H1 (cell line): ENCODE measurements around the gene GNL3L. TPM values are rescaled to one million over a fixed set of nuclear protein-coding genes. Genes with fewer than 3 reads are reported as not detected.
A peak's percentile ranks its signal among the peaks of the same experiment; 100 is the strongest.

Experiments
- CTCF ChIA-PET: fragments of 300-600 bp; sonication (Branson Sonifier 250); formaldehyde crosslinking; loops from one replicate; lab custom pipeline; 2021; ENCODE audit not compliant: partially characterized antibody; lab: Charles Lee
- POLR2A ChIA-PET: fragments of 300-600 bp; sonication (Branson Sonifier 250); formaldehyde crosslinking; loops from one replicate; lab custom pipeline; 2021; ENCODE audit warnings: inconsistent platforms; ENCODE audit not compliant: partially characterized antibody; lab: Charles Lee
- DNase-seq, 2 experiments: peaks; one replicate each; pipeline versions ENCODE4 v3.0.0 to v3.0.0-alpha.2; 2010 to 2022; ENCODE audit warnings: low spot score in 2 of 2, low read depth in 1 of 2, mixed read lengths in 1 of 2
- FAIRE-seq: peaks from 2 replicates; lab custom pipeline; 2011; peaks lifted over from hg19 to GRCh38; lab: Jason Lieb, UNC
- H2AFZ ChIP-seq: 2 replicates; pipeline ENCODE4 v1.8.1; 2012; ENCODE audit warnings: low read length, inconsistent platforms
- H2AK5ac ChIP-seq: 2 replicates; pipeline ENCODE4 v1.6.1; 2013; ENCODE audit warnings: low read depth, low read length
- H2BK120ac ChIP-seq: replicated peaks from 2 replicates; pipeline ENCODE3; 2013; ENCODE audit warnings: low read depth, low read length, inconsistent platforms
- H2BK12ac ChIP-seq: 2 replicates; pipeline ENCODE4 v1.6.1; 2013; ENCODE audit warnings: low read depth, low read length
- H2BK15ac ChIP-seq: 2 replicates; pipeline ENCODE4 v1.6.1; 2013; ENCODE audit warnings: low read length
- H2BK20ac ChIP-seq: 2 replicates; pipeline ENCODE4 v1.6.1; 2013; ENCODE audit warnings: low read length
- H2BK5ac ChIP-seq: 2 replicates; pipeline ENCODE4 v1.6.1; 2013; ENCODE audit warnings: low read depth, low read length
- H3K14ac ChIP-seq: 2 replicates; pipeline ENCODE4 v1.6.1; 2013; ENCODE audit warnings: inconsistent platforms; ENCODE audit not compliant: insufficient read length
- H3K18ac ChIP-seq: 2 replicates; pipeline ENCODE4 v1.6.1; 2013; ENCODE audit warnings: low read length; ENCODE audit errors: extremely low read depth
- H3K23ac ChIP-seq: 2 replicates; pipeline ENCODE4 v1.6.1; 2013; ENCODE audit warnings: inconsistent platforms; ENCODE audit not compliant: insufficient read length
- H3K23me2 ChIP-seq: 2 replicates; pipeline ENCODE4 v1.6.1; 2013; ENCODE audit warnings: low read depth, low read length
- H3K27ac ChIP-seq: 2 replicates; pipeline ENCODE4 v1.6.1; 2011; ENCODE audit warnings: low read depth, low read length, inconsistent platforms
- H3K27me3 ChIP-seq, 4 experiments: replicated peaks in 1 of 4; 1 replicate in 1 of 4; 2 replicates in 3 of 4; pipeline versions ENCODE4 v1.6.1 to v1.8.1; 2011 to 2013; ENCODE audit warnings: low read length in 3 of 4, mild to moderate bottlenecking in 3 of 4, inconsistent platforms in 2 of 4, mixed read lengths in 2 of 4, moderate library complexity in 1 of 4; ENCODE audit not compliant: control insufficient read depth in 3 of 4, insufficient read depth in 3 of 4; ENCODE audit errors: extremely low read depth in 1 of 4
- H3K36me3 ChIP-seq, 4 experiments: 2 replicates each; pipeline versions ENCODE4 v1.6.1 to v1.8.1; 2011 to 2013; ENCODE audit warnings: mild to moderate bottlenecking in 4 of 4, low read length in 3 of 4, moderate library complexity in 2 of 4, control low read depth in 1 of 4, inconsistent platforms in 1 of 4; ENCODE audit not compliant: insufficient read depth in 4 of 4, control insufficient read depth in 2 of 4
- H3K4ac ChIP-seq: replicated peaks from 2 replicates; pipeline ENCODE3; 2013; ENCODE audit warnings: low read length, low read depth, mixed read lengths, inconsistent platforms; ENCODE audit not compliant: insufficient read length
- H3K4me1 ChIP-seq, 4 experiments: replicated peaks in 1 of 4; 1 replicate in 1 of 4; 2 replicates in 3 of 4; pipeline versions ENCODE4 v1.6.1 to v1.8.1; 2011 to 2013; ENCODE audit warnings: low read length in 3 of 4, inconsistent platforms in 2 of 4, mixed read lengths in 1 of 4; ENCODE audit not compliant: insufficient read depth in 4 of 4, control insufficient read depth in 3 of 4
- H3K4me2 ChIP-seq, 2 experiments: 2 replicates each; pipeline versions ENCODE4 v1.6.1 to v1.8.1; 2011 to 2013; ENCODE audit warnings: low read depth in 2 of 2, low read length in 2 of 2, control low read depth in 1 of 2, inconsistent platforms in 1 of 2, mild to moderate bottlenecking in 1 of 2; ENCODE audit not compliant: insufficient read depth in 1 of 2
- H3K4me3 ChIP-seq, 4 experiments: fragments of 200-600, 300-600 bp in 1 of 4; sonication (generic), shearing (Covaris generic), sonication (Bioruptor Twin) in 1 of 4; 2 replicates each; pipeline versions ENCODE4 v1.5.1 to v1.8.1; 2011 to 2016; ENCODE audit warnings: low read length in 4 of 4, low read depth in 3 of 4, control low read depth in 2 of 4, inconsistent platforms in 2 of 4, mild to moderate bottlenecking in 2 of 4, mixed read lengths in 1 of 4, moderate library complexity in 1 of 4; ENCODE audit not compliant: insufficient read depth in 2 of 4; ENCODE audit errors: extremely low read depth in 1 of 4
- H3K56ac ChIP-seq: replicated peaks from 2 replicates; pipeline ENCODE3; 2013; ENCODE audit warnings: low read depth, mild to moderate bottlenecking, mixed read lengths, low read length, inconsistent platforms; ENCODE audit not compliant: insufficient read length
- H3K79me1 ChIP-seq: 2 replicates; pipeline ENCODE4 v1.6.1; 2013; ENCODE audit warnings: low read depth, low read length, control low read depth
- H3K79me2 ChIP-seq, 2 experiments: 2 replicates each; pipeline versions ENCODE4 v1.6.1 to v1.8.1; 2012 to 2013; ENCODE audit warnings: low read length in 2 of 2, mild to moderate bottlenecking in 2 of 2, inconsistent platforms in 1 of 2; ENCODE audit not compliant: insufficient read depth in 2 of 2, control insufficient read depth in 1 of 2
- H3K9ac ChIP-seq, 4 experiments: replicated peaks in 1 of 4; 1 replicate in 1 of 4; 2 replicates in 3 of 4; pipeline versions ENCODE4 v1.6.1 to v1.8.1; 2011 to 2013; ENCODE audit warnings: low read depth in 3 of 4, low read length in 3 of 4, control low read depth in 2 of 4, mild to moderate bottlenecking in 2 of 4, moderate library complexity in 2 of 4, inconsistent platforms in 1 of 4; ENCODE audit errors: extremely low read depth in 1 of 4
- H3K9me3 ChIP-seq, 2 experiments: 2 replicates each; pipeline versions ENCODE4 v1.6.1 to v1.8.1; 2012 to 2013; ENCODE audit warnings: mild to moderate bottlenecking in 2 of 2, moderate library complexity in 2 of 2, control low read depth in 1 of 2, inconsistent platforms in 1 of 2, low read depth in 1 of 2, low read length in 1 of 2, mixed read lengths in 1 of 2; ENCODE audit not compliant: insufficient read depth in 2 of 2
- H4K20me1 ChIP-seq, 2 experiments: replicated peaks in 1 of 2; 2 replicates each; pipeline versions ENCODE3 to v1.8.1; 2011 to 2013; ENCODE audit warnings: inconsistent platforms in 2 of 2, low read length in 2 of 2, mild to moderate bottlenecking in 1 of 2; ENCODE audit not compliant: insufficient read depth in 2 of 2, control insufficient read depth in 1 of 2
- H4K5ac ChIP-seq: 2 replicates; pipeline ENCODE4 v1.6.1; 2013; ENCODE audit warnings: low read length, low read depth, mixed read lengths, inconsistent platforms; ENCODE audit not compliant: insufficient read length
- H4K8ac ChIP-seq: 2 replicates; pipeline ENCODE4 v1.8.0; 2013; ENCODE audit warnings: mild to moderate bottlenecking, moderate library complexity, low read length, inconsistent platforms; ENCODE audit not compliant: insufficient read depth; ENCODE audit errors: extremely low read depth
- H4K91ac ChIP-seq: replicated peaks from 2 replicates; pipeline ENCODE3; 2013; ENCODE audit warnings: low read length, mixed read lengths, inconsistent platforms; ENCODE audit not compliant: insufficient read length
- CBX5 ChIP-seq: fragments of 300-800, 300-1000 bp; sonication (generic); IDR thresholded peaks from 2 replicates; pipeline ENCODE4 v1.7.1; 2016; ENCODE audit warnings: antibody characterized with exemption, low read length, low read depth
- CEBPB ChIP-seq: IDR thresholded peaks from 2 replicates; pipeline ENCODE4 v1.6.1; 2012; ENCODE audit warnings: low read depth, low read length
- CHD1 ChIP-seq: IDR thresholded peaks from 2 replicates; pipeline ENCODE4 v1.6.1; 2012; ENCODE audit warnings: low read depth, low read length, improper control_type of control experiment
- KDM5A ChIP-seq: fragments of 200-600 bp; IDR thresholded peaks from 2 replicates; pipeline ENCODE4 v1.7.1; 2012; ENCODE audit warnings: mild to moderate bottlenecking, low read length, inconsistent platforms, mixed read lengths
- POLR2AphosphoS5 ChIP-seq: IDR thresholded peaks from 2 replicates; pipeline ENCODE4 v1.6.1; 2011; ENCODE audit warnings: low read depth, low read length
- SAP30 ChIP-seq: fragments of 300-600 bp; sonication (generic); IDR thresholded peaks from 2 replicates; pipeline ENCODE4 v1.7.1; 2012; ENCODE audit warnings: low read length, moderate library complexity, mild to moderate bottlenecking, inconsistent platforms; ENCODE audit not compliant: insufficient read depth, insufficient replicate concordance
- SIN3A ChIP-seq, 2 experiments: IDR thresholded peaks in 1 of 2; conservative IDR thresholded peaks in 1 of 2; 2 replicates each; pipeline ENCODE4 v1.6.1; 2011 to 2012; ENCODE audit warnings: low read length in 2 of 2, improper control_type of control experiment in 1 of 2, low read depth in 1 of 2, mild to moderate bottlenecking in 1 of 2
- SUZ12 ChIP-seq: fragments of 200-600 bp; sonication (generic); IDR thresholded peaks from 2 replicates; pipeline ENCODE4 v1.6.1; 2012; ENCODE audit warnings: mild to moderate bottlenecking, inconsistent platforms, low read length, moderate library complexity, mixed read lengths
- TBP ChIP-seq: IDR thresholded peaks from 2 replicates; pipeline ENCODE4 v1.6.1; 2011; ENCODE audit warnings: low read depth, low read length, improper control_type of control experiment
- WGBS, 2 experiments: shearing (Covaris generic) in 1 of 2; methylation state at CpG; one replicate each; pipeline versions ENCODE4 v1.1.6 to v1.1.7; 2013 to 2015; ENCODE audit warnings: low lambda C conversion rate in 2 of 2, mixed read lengths in 2 of 2, inconsistent platforms in 1 of 2, low coverage in 1 of 2, missing lambda C conversion rate in 1 of 2; ENCODE audit not compliant: insufficient replicate concordance in 2 of 2, insufficient coverage in 1 of 2, insufficient read length in 1 of 2; ENCODE audit errors: extremely low coverage in 1 of 2, missing lambda C conversion rate in 1 of 2; 5-methylcytosine and 5-hydroxymethylcytosine counted together
- polyA plus RNA-seq, 7 experiments: library from polyadenylated mRNA; depleted of rRNA in 3 of 7; stranded (reverse) in 5 of 7; unstranded in 2 of 7; fragments of >200 nt in 5 of 7; fragments of 200-250 nt in 2 of 7; gene quantifications; 1 replicate in 5 of 7; 2 replicates in 1 of 7; 4 replicates in 1 of 7; pipeline versions ENCODE4 v1.2.1 to v1.2.3, GENCODE V29; 2011 to 2013; ENCODE audit warnings: missing spikeins in 2 of 7, mixed read lengths in 2 of 7
- total RNA-seq: library from RNA; stranded (reverse); fragmentation: NEBNext Ultra II Directional; extraction: Animal tissue kit (Norgen Biotek cat#: 25700); gene quantifications from 2 replicates; pipeline ENCODE4 v1.2.1, GENCODE V29; 2021
- TF ChIP-seq, protein P1 (sequence below), 3 experiments: IDR thresholded peaks; 1 replicate in 2 of 3; 2 replicates in 1 of 3; pipeline versions ENCODE4 v1.5.1 to v1.6.1; 2011; ENCODE audit warnings: low read length in 3 of 3, mild to moderate bottlenecking in 3 of 3, inconsistent platforms in 2 of 3, low read depth in 1 of 3, moderate library complexity in 1 of 3; ENCODE audit not compliant: insufficient read depth in 1 of 3; ENCODE audit errors: control extremely low read depth in 1 of 3

Gene GNL3L
- total and polyA plus RNA-seq, 2 of the 8 experiments (the other 6 are each of a cell fraction or from before 2014, with no cell fraction given): 19.1 to 71.2 TPM

- Histone ChIP-seq H3K9me3 (no peaks in the 10 kb centered on the region), H3K56ac (no peak overlapping the region), H4K20me1 (peaks cover 0 to 3% of the 10 kb centered on the region in 2 experiments), H3K79me2 (peaks cover 12 to 36% of the 10 kb centered on the region in 2 experiments; a peak in 3 of 4 replicates), H4K91ac (peak overlapping the region; percentile 68), H3K4me3 (peak overlapping the region in 1 of 4 experiments; percentile 98; a peak in 4 of 8 replicates), H4K5ac (peak overlapping the region; percentile 12), H2BK5ac (peak overlapping the region; percentile 88; the same call in 1 of the 2 replicates), H3K27me3 (no peaks in the 10 kb centered on the region), H4K8ac (peak overlapping the region; percentile 97), H3K4me1 (peaks cover 0 to 3% (median 1%) of the 10 kb centered on the region in 4 experiments; a peak in 2 of 7 replicates), H3K4ac (peak overlapping the region; percentile 66), H3K79me1 (no peaks in the 10 kb centered on the region), H3K18ac (peak overlapping the region; percentile 95), H2AFZ (peak overlapping the region; percentile 79; the same call in 1 of the 2 replicates), H3K27ac (peak overlapping the region; percentile 97; the same call in 1 of the 2 replicates), H3K36me3 (peaks cover 0 to 16% (median 6%) of the 10 kb centered on the region in 4 experiments; a peak in 5 of 8 replicates), H2BK12ac (peak overlapping the region; percentile 75; the same call in 1 of the 2 replicates), H3K4me2 (peak overlapping the region; percentile 67 to 92; a peak in 3 of 4 replicates), H3K23ac (no peak overlapping the region), H3K9ac (no peak overlapping the region; a peak in 2 of 7 replicates), H3K14ac (no peak overlapping the region), H2BK120ac (peak overlapping the region; percentile 56), H2AK5ac (no peak overlapping the region), H2BK20ac (no peak overlapping the region), H3K23me2 (peaks cover 3% of the 10 kb centered on the region; the same call in 1 of the 2 replicates), H2BK15ac (0 out of 2 replicates have a peak overlapping the region, but pooled peaks have one; percentile 72)
- 77% methylated on average over 3 of the region's 3 CpGs; no CpG with 5 or more reads in 1 of the 2 experiments for WGBS, 2 experiments
- POLR2A ChIA-PET: interaction anchor here (1.0 to 2.3 kb wide), 10 partner anchors 11 to 278 kb away, joined by 3 to 8 read pairs (median 5); partner anchors contain the start of genes MAGED2 and TSR2
- DNase-seq (no peak), FAIRE-seq (peak; percentile 28)
- CTCF ChIA-PET: interaction anchor here (1.4 kb wide), 1 partner anchor 48 kb away, joined by 3 read pairs; no protein-coding TSS in a partner anchor
- TF ChIP-seq SIN3A (conservative IDR thresholded peaks at IDR 0.05 in 1 of 2, IDR thresholded peaks at IDR 0.05 in 1 of 2; ENCODE audit: low read depth in 1 of 2, low read length in 2 of 2) (no peak), CEBPB (no peak), TBP (no peak), KDM5A (no peak), SAP30 (no peak), SUZ12 (no peak), POLR2AphosphoS5 (no peak), CBX5 (no peak), CHD1 (no peak)
- TF ChIP-seq, protein P1, sequence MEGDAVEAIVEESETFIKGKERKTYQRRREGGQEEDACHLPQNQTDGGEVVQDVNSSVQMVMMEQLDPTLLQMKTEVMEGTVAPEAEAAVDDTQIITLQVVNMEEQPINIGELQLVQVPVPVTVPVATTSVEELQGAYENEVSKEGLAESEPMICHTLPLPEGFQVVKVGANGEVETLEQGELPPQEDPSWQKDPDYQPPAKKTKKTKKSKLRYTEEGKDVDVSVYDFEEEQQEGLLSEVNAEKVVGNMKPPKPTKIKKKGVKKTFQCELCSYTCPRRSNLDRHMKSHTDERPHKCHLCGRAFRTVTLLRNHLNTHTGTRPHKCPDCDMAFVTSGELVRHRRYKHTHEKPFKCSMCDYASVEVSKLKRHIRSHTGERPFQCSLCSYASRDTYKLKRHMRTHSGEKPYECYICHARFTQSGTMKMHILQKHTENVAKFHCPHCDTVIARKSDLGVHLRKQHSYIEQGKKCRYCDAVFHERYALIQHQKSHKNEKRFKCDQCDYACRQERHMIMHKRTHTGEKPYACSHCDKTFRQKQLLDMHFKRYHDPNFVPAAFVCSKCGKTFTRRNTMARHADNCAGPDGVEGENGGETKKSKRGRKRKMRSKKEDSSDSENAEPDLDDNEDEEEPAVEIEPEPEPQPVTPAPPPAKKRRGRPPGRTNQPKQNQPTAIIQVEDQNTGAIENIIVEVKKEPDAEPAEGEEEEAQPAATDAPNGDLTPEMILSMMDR (IDR thresholded peaks at IDR 0.05; ENCODE audit: control extremely low read depth in 1 of 3, insufficient read depth in 1 of 3, low read depth in 1 of 3, low read length in 3 of 3): no peak
These were observed 868 bp upstream of the GNL3L start for GRCh38 chrX:54529151-54529550.
